H1 (cell line): Measurements from ENCODE around the gene COLEC11. TPM values are rescaled to one million over a fixed set of nuclear protein-coding genes. Genes with fewer than 3 reads are reported as not detected.

Source experiments
- ASH2L ChIP-seq: fragments of 200-600, 300-600 bp; sonication (generic); IDR thresholded peaks from one replicate; pipeline ENCODE4 v1.7.1; 2017; ENCODE audit warnings: low read length
- ATF2 ChIP-seq: IDR thresholded peaks from 2 replicates; pipeline ENCODE4 v1.6.1; 2012; ENCODE audit warnings: low read length, inconsistent platforms
- BCL11A ChIP-seq, 2 experiments: IDR thresholded peaks; one replicate each; pipeline ENCODE4 v1.6.1; 2011; ENCODE audit warnings: low read depth in 2 of 2, low read length in 2 of 2, mild to moderate bottlenecking in 2 of 2
- CHD2 ChIP-seq: IDR thresholded peaks from 2 replicates; pipeline ENCODE4 v1.6.1; 2012; ENCODE audit warnings: low read length, improper control_type of control experiment
- EGR1 ChIP-seq: IDR thresholded peaks from 2 replicates; pipeline ENCODE4 v1.6.1; 2011; ENCODE audit warnings: low read depth, low read length, borderline replicate concordance
- HDAC2 ChIP-seq, 2 experiments: fragments of 300-600 bp in 1 of 2; sonication (generic) in 1 of 2; IDR thresholded peaks; 2 replicates each; pipeline ENCODE4 v1.6.1; 2011 to 2012; ENCODE audit warnings: low read depth in 2 of 2, low read length in 2 of 2, mild to moderate bottlenecking in 2 of 2, moderate library complexity in 2 of 2, borderline replicate concordance in 1 of 2, inconsistent platforms in 1 of 2
- HDAC6 ChIP-seq: IDR thresholded peaks from one replicate; pipeline ENCODE4 v1.7.1; 2012; ENCODE audit warnings: low read depth, mild to moderate bottlenecking, inconsistent platforms, low read length, moderate library complexity
- JUND ChIP-seq: IDR thresholded peaks from 2 replicates; pipeline ENCODE4 v1.6.1; 2011; ENCODE audit warnings: mild to moderate bottlenecking, improper control_type of control experiment, low read length
- KDM4A ChIP-seq: IDR thresholded peaks from one replicate; pipeline ENCODE4 v1.7.1; 2012; ENCODE audit warnings: low read depth, mild to moderate bottlenecking, moderate library complexity, low read length, inconsistent platforms; ENCODE audit not compliant: severe bottlenecking
- KDM5A ChIP-seq: fragments of 200-600 bp; IDR thresholded peaks from 2 replicates; pipeline ENCODE4 v1.7.1; 2012; ENCODE audit warnings: mild to moderate bottlenecking, low read length, inconsistent platforms, mixed read lengths
- NRF1 ChIP-seq: IDR thresholded peaks from 2 replicates; pipeline ENCODE4 v1.6.1; 2011; ENCODE audit warnings: mild to moderate bottlenecking, low read depth, low read length, improper control_type of control experiment
- RBBP5 ChIP-seq: IDR thresholded peaks from 2 replicates; pipeline ENCODE4 v1.7.1; 2012; ENCODE audit warnings: low read depth, mild to moderate bottlenecking, inconsistent platforms, low read length, moderate library complexity, borderline replicate concordance
- RNF2 ChIP-seq: fragments of 200-900, 300-1000 bp; sonication (generic); IDR thresholded peaks from 2 replicates; pipeline ENCODE4 v1.7.1; 2016; ENCODE audit warnings: borderline replicate concordance, low read depth, mild to moderate bottlenecking, antibody characterized with exemption, low read length; ENCODE audit not compliant: poor library complexity, severe bottlenecking; ENCODE audit errors: missing control alignments
- RXRA ChIP-seq: IDR thresholded peaks from 2 replicates; pipeline ENCODE4 v1.6.1; 2011; ENCODE audit warnings: low read depth, mild to moderate bottlenecking, low read length, moderate library complexity; ENCODE audit not compliant: insufficient read depth
- SAP30 ChIP-seq: fragments of 300-600 bp; sonication (generic); IDR thresholded peaks from 2 replicates; pipeline ENCODE4 v1.7.1; 2012; ENCODE audit warnings: low read length, moderate library complexity, mild to moderate bottlenecking, inconsistent platforms; ENCODE audit not compliant: insufficient read depth, insufficient replicate concordance
- SIRT6 ChIP-seq: IDR thresholded peaks from one replicate; pipeline ENCODE4 v1.7.1; 2012; ENCODE audit warnings: low read length, inconsistent platforms
- SP1 ChIP-seq: IDR thresholded peaks from 2 replicates; pipeline ENCODE4 v1.6.1; 2011; ENCODE audit warnings: low read depth, low read length
- SRF ChIP-seq: IDR thresholded peaks from 2 replicates; pipeline ENCODE4 v1.6.1; 2011; ENCODE audit warnings: mild to moderate bottlenecking, low read depth, low read length, moderate library complexity
- SUZ12 ChIP-seq: fragments of 200-600 bp; sonication (generic); IDR thresholded peaks from 2 replicates; pipeline ENCODE4 v1.6.1; 2012; ENCODE audit warnings: mild to moderate bottlenecking, inconsistent platforms, low read length, moderate library complexity, mixed read lengths
- TAF1 ChIP-seq: IDR thresholded peaks from 2 replicates; pipeline ENCODE4 v1.6.1; 2011; ENCODE audit warnings: mild to moderate bottlenecking, low read depth, low read length
- TAF7 ChIP-seq: optimal IDR thresholded peaks from 2 replicates; pipeline ENCODE3; 2011; ENCODE audit warnings: low read depth, mild to moderate bottlenecking, inconsistent platforms, low read length, moderate library complexity, borderline replicate concordance
- TBP ChIP-seq: IDR thresholded peaks from 2 replicates; pipeline ENCODE4 v1.6.1; 2011; ENCODE audit warnings: low read depth, low read length, improper control_type of control experiment
- polyA plus RNA-seq, 7 experiments: library from polyadenylated mRNA; depleted of rRNA in 3 of 7; stranded (reverse) in 5 of 7; unstranded in 2 of 7; fragments of >200 nt in 5 of 7; fragments of 200-250 nt in 2 of 7; gene quantifications; 1 replicate in 5 of 7; 2 replicates in 1 of 7; 4 replicates in 1 of 7; pipeline versions ENCODE4 v1.2.1 to v1.2.3, GENCODE V29; 2011 to 2013; ENCODE audit warnings: missing spikeins in 2 of 7, mixed read lengths in 2 of 7
- total RNA-seq: library from RNA; stranded (reverse); fragmentation: NEBNext Ultra II Directional; extraction: Animal tissue kit (Norgen Biotek cat#: 25700); gene quantifications from 2 replicates; pipeline ENCODE4 v1.2.1, GENCODE V29; 2021

The COLEC11 gene
- total and polyA plus RNA-seq, 2 of the 8 experiments (the other 6 are each of a cell fraction or from before 2014, with no cell fraction given): 0.47 to 0.80 TPM

GRCh38 chr2:3558205-3559014 lies 36.5 kb upstream of the COLEC11 start, which contains the start of gene RNASEH1 (continued):
- TF ChIP-seq TAF1: peak; percentile 93
- TF ChIP-seq RBBP5: peak; percentile 88; the same call in 1 of the 2 replicates
- no peak for TF ChIP-seq HDAC6
- TF ChIP-seq SAP30: no peak
- peak; percentile 69 for TF ChIP-seq SRF
- no peak for TF ChIP-seq BCL11A (IDR thresholded peaks at IDR 0.05; ENCODE audit: low read depth in 2 of 2, low read length in 2 of 2)
- no peak; the same call in none of the 2 replicates for TF ChIP-seq SP1
- no peak; the same call in 1 of the 2 replicates for TF ChIP-seq JUND
- no peak; the same call in 1 of the 2 replicates for TF ChIP-seq CHD2
- TF ChIP-seq KDM4A: peak; percentile 90
- TF ChIP-seq RXRA: no peak
- TF ChIP-seq NRF1: no peak
- TF ChIP-seq KDM5A: peak; percentile 87
- TF ChIP-seq EGR1: peak; percentile 71
- TF ChIP-seq TAF7: peak; percentile 82
- no peak for TF ChIP-seq RNF2
- no peak for TF ChIP-seq SUZ12
- TF ChIP-seq HDAC2 (IDR thresholded peaks at IDR 0.05; ENCODE audit: borderline replicate concordance in 1 of 2, low read depth in 2 of 2, low read length in 2 of 2): peak in 1 of 2 experiments; percentile 94; a peak in 2 of 4 replicates
- TF ChIP-seq ATF2: no peak
- peak; percentile 65 for TF ChIP-seq ASH2L
- TF ChIP-seq TBP: peak; percentile 92
- no peak for TF ChIP-seq SIRT6
